HEK293 (cell line): ENCODE measurements around the gene ADAMTS2.

Experiments
- CTCF ChIA-PET: fragments of 350-600 bp; formaldehyde crosslinking; extraction: SDS; loops from one replicate; lab custom pipeline; 2021; ENCODE audit warnings: antibody characterized with exemption; lab: Yijun Ruan, JAX
- POLR2A ChIA-PET: fragments of 300-600 bp; formaldehyde crosslinking; extraction: SDS; loops from one replicate; lab custom pipeline; 2020; ENCODE audit warnings: antibody characterized with exemption, inconsistent platforms; lab: Yijun Ruan, JAX
- H3K27ac ChIP-seq: fragments of 200-500 bp; sonication (Bioruptor generic); 2 replicates; pipeline ENCODE4 v1.5.1; 2014; ENCODE audit warnings: low read depth, low read length, control low read depth, inconsistent platforms; ENCODE audit errors: extremely low read depth
- H3K36me3 ChIP-seq, 2 experiments: fragments of 200-500 bp in 1 of 2; sonication (Bioruptor generic) in 1 of 2; 1 replicate in 1 of 2; 2 replicates in 1 of 2; pipeline ENCODE4 v1.5.1; 2014 to 2017; ENCODE audit warnings: inconsistent platforms in 2 of 2, low read length in 2 of 2; ENCODE audit not compliant: control insufficient read depth in 2 of 2, insufficient read depth in 1 of 2
- H3K4me1 ChIP-seq: fragments of 200-500 bp; sonication (Bioruptor generic); 2 replicates; pipeline ENCODE4 v1.5.1; 2014; ENCODE audit warnings: mild to moderate bottlenecking, low read length, inconsistent platforms; ENCODE audit not compliant: control insufficient read depth, insufficient read depth
- H3K4me3 ChIP-seq: 2 replicates; pipeline ENCODE4 v1.5.1; 2011; ENCODE audit warnings: low read depth, mild to moderate bottlenecking, control low read depth, low read length, moderate library complexity
- H3K9me3 ChIP-seq: fragments of 200-500 bp; sonication (Bioruptor generic); 2 replicates; pipeline ENCODE4 v1.5.1; 2014; ENCODE audit warnings: low read depth, low read length, inconsistent platforms; ENCODE audit not compliant: control insufficient read depth, insufficient read depth
- EGR2 ChIP-seq: fragments of 450-650 bp; formaldehyde crosslinking; IDR thresholded peaks from 2 replicates; pipeline ENCODE4 v1.5.1; 2016; ENCODE audit warnings: low read depth, missing biosample characterization, missing genetic modification characterization
- KLF10 ChIP-seq: fragments of 450-650 bp; IDR thresholded peaks from 2 replicates; pipeline ENCODE4 v1.5.1; 2018; ENCODE audit warnings: missing biosample characterization, mild to moderate bottlenecking, missing genetic modification characterization
- KLF16 ChIP-seq: fragments of 450-650 bp; formaldehyde crosslinking; IDR thresholded peaks from 2 replicates; pipeline ENCODE4 v1.5.1; 2017; ENCODE audit warnings: missing biosample characterization, missing genetic modification characterization
- OSR2 ChIP-seq: fragments of 450-650 bp; formaldehyde crosslinking; IDR thresholded peaks from 2 replicates; pipeline ENCODE4 v1.5.1; 2016; ENCODE audit warnings: missing biosample characterization, missing genetic modification characterization
- RBAK ChIP-seq: fragments of 450-650 bp; formaldehyde crosslinking; IDR thresholded peaks from 2 replicates; pipeline ENCODE4 v1.5.1; 2016; ENCODE audit warnings: missing biosample characterization, missing genetic modification characterization
- SP2 ChIP-seq: fragments of 450-650 bp; formaldehyde crosslinking; IDR thresholded peaks from 2 replicates; pipeline ENCODE4 v1.5.1; 2016; ENCODE audit warnings: missing biosample characterization, missing genetic modification characterization
- TCF7L2 ChIP-seq: IDR thresholded peaks from 2 replicates; pipeline ENCODE4 v1.6.1; 2011; ENCODE audit warnings: low read depth, mild to moderate bottlenecking, inconsistent platforms, low read length, moderate library complexity, borderline replicate concordance
- TRIM28 ChIP-seq: IDR thresholded peaks from 2 replicates; pipeline ENCODE4 v1.6.1; 2011; ENCODE audit warnings: low read length, control low read depth, borderline replicate concordance
- ZBTB17 ChIP-seq: fragments of 450-650 bp; formaldehyde crosslinking; IDR thresholded peaks from 2 replicates; pipeline ENCODE4 v1.5.1; 2016; ENCODE audit warnings: missing biosample characterization, missing genetic modification characterization
- ZFP41 ChIP-seq: fragments of 450-650 bp; formaldehyde crosslinking; IDR thresholded peaks from 2 replicates; pipeline ENCODE4 v1.5.1; 2016; ENCODE audit warnings: missing biosample characterization, missing genetic modification characterization, borderline replicate concordance
- ZNF112 ChIP-seq: fragments of 450-650 bp; formaldehyde crosslinking; IDR thresholded peaks from 2 replicates; pipeline ENCODE4 v1.5.0; 2017; ENCODE audit warnings: missing biosample characterization, missing genetic modification characterization
- ZNF132 ChIP-seq: fragments of 450-650 bp; formaldehyde crosslinking; IDR thresholded peaks from 2 replicates; pipeline ENCODE4 v1.5.1; 2017; ENCODE audit warnings: missing biosample characterization, missing genetic modification characterization, borderline replicate concordance
- ZNF19 ChIP-seq: fragments of 450-650 bp; formaldehyde crosslinking; IDR thresholded peaks from 2 replicates; pipeline ENCODE4; 2016; ENCODE audit warnings: missing biosample characterization, missing genetic modification characterization, low read depth
- ZNF214 ChIP-seq: fragments of 450-650 bp; formaldehyde crosslinking; IDR thresholded peaks from 2 replicates; pipeline ENCODE4 v1.5.1; 2017; ENCODE audit warnings: missing biosample characterization, mild to moderate bottlenecking, missing genetic modification characterization, borderline replicate concordance
- ZNF311 ChIP-seq: fragments of 450-650 bp; formaldehyde crosslinking; IDR thresholded peaks from 2 replicates; pipeline ENCODE4 v1.5.1; 2017; ENCODE audit warnings: missing biosample characterization, missing genetic modification characterization, borderline replicate concordance
- ZNF350 ChIP-seq: fragments of 450-650 bp; formaldehyde crosslinking; IDR thresholded peaks from 2 replicates; pipeline ENCODE4 v1.5.0; 2017; ENCODE audit warnings: missing biosample characterization, mild to moderate bottlenecking, missing genetic modification characterization
- ZNF391 ChIP-seq: fragments of 450-650 bp; formaldehyde crosslinking; IDR thresholded peaks from 2 replicates; pipeline ENCODE4 v1.5.1; 2016; ENCODE audit warnings: low read depth, missing biosample characterization, missing genetic modification characterization, borderline replicate concordance
- ZNF510 ChIP-seq: fragments of 450-650 bp; formaldehyde crosslinking; IDR thresholded peaks from 2 replicates; pipeline ENCODE4 v1.5.1; 2018; ENCODE audit warnings: mild to moderate bottlenecking, missing genetic modification characterization, missing biosample characterization; ENCODE audit not compliant: insufficient replicate concordance
- ZNF514 ChIP-seq: fragments of 450-650 bp; formaldehyde crosslinking; IDR thresholded peaks from 2 replicates; pipeline ENCODE4 v1.5.1; 2016; ENCODE audit warnings: missing biosample characterization, missing genetic modification characterization
- ZNF549 ChIP-seq: fragments of 450-650 bp; IDR thresholded peaks from 2 replicates; pipeline ENCODE4 v1.5.1; 2018; ENCODE audit warnings: missing biosample characterization, missing genetic modification characterization, mild to moderate bottlenecking, inconsistent platforms, moderate library complexity
- ZNF792 ChIP-seq: fragments of 450-650 bp; formaldehyde crosslinking; IDR thresholded peaks from 2 replicates; pipeline ENCODE4 v1.5.1; 2016; ENCODE audit warnings: missing biosample characterization, missing genetic modification characterization
- TF ChIP-seq, protein P1 (sequence below): fragments of 450-650 bp; formaldehyde crosslinking; IDR thresholded peaks from 2 replicates; pipeline ENCODE4 v1.5.1; 2017; ENCODE audit warnings: missing biosample characterization, missing genetic modification characterization
- TF ChIP-seq, protein P2 (sequence below): fragments of 450-650 bp; formaldehyde crosslinking; IDR thresholded peaks from 2 replicates; pipeline ENCODE4 v1.5.1; 2016; ENCODE audit warnings: missing biosample characterization, missing genetic modification characterization
- TF ChIP-seq, protein P3 (sequence below): fragments of 450-650 bp; formaldehyde crosslinking; IDR thresholded peaks from 2 replicates; pipeline ENCODE4; 2016; ENCODE audit warnings: missing biosample characterization, missing genetic modification characterization
- TF ChIP-seq, protein P4 (sequence below): fragments of 450-650 bp; IDR thresholded peaks from 2 replicates; pipeline ENCODE4 v1.5.1; 2018; ENCODE audit warnings: missing biosample characterization, mild to moderate bottlenecking, missing genetic modification characterization
- TF ChIP-seq, protein P5 (sequence below): fragments of 450-650 bp; formaldehyde crosslinking; IDR thresholded peaks from 2 replicates; pipeline ENCODE4 v1.5.1; 2017; ENCODE audit warnings: missing biosample characterization, missing genetic modification characterization

Gene ADAMTS2

DNA sequence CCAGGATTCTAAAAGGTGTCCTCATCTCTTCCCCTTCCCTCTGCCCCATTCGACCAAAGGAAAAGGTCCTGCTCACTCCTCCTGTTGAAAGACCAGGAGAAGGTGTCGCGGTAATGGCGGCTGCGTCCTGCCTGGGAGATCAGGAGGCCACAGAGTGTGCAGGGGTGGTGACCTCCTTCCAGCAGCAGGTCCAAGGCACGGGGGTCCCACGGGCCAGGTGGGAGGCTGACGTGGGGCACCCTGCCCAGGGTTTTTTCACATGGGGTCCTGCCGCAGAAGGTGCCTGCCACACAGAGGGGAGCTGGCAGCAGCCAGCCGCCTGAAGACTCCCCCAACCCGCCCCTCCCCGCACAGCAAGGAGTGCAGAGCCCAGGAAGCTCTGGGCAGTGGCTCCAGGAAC, 22.2 kb upstream of the ADAMTS2 start (continued):
- TF ChIP-seq ZNF549 (tag by site-specific recombination) = no peak
- no peak for TF ChIP-seq ZNF350 (tag by site-specific recombination)
- no peak for TF ChIP-seq KLF10

DNA sequence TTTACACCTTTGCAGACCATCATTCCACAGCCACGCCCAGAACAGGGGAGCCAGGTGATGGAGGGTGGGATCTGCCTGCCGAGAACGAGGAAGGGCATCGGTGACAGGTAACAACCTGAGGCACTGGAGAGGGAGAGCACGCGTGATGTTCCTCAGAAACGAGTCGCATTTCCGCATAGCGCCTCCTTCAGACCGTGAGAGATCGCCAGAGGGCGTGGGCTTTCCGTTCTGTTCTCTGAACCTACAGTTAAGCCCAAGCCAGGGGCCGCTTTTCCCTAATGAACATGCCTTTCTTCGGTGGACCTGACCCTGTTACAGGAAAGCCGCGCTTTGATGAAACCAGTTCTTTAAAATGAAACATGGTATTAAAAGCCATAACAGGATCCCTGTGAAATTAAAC, 17.1 kb upstream of the ADAMTS2 start:
- POLR2A ChIA-PET = no interaction called here
- Histone ChIP-seq H3K4me3 (no peak overlapping the region), H3K4me1 (no peaks in the 10 kb centered on the region), H3K27ac (no peak overlapping the region)
- TF ChIP-seq ZNF112 (tag by site-specific recombination) = no peak
- TF ChIP-seq ZNF792 (tag by site-specific recombination) = no peak
- no peak for TF ChIP-seq SP2 (tag by site-specific recombination)
- TF ChIP-seq ZNF214 (tag by site-specific recombination) = no peak
- TF ChIP-seq OSR2 (tag by site-specific recombination) = no peak
- TF ChIP-seq, protein P1, sequence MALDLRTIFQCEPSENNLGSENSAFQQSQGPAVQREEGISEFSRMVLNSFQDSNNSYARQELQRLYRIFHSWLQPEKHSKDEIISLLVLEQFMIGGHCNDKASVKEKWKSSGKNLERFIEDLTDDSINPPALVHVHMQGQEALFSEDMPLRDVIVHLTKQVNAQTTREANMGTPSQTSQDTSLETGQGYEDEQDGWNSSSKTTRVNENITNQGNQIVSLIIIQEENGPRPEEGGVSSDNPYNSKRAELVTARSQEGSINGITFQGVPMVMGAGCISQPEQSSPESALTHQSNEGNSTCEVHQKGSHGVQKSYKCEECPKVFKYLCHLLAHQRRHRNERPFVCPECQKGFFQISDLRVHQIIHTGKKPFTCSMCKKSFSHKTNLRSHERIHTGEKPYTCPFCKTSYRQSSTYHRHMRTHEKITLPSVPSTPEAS (tag by site-specific recombination) = no peak
- no peak for TF ChIP-seq KLF10
- no peak for TF ChIP-seq ZNF514 (tag by site-specific recombination)
- no peak for TF ChIP-seq ZNF132 (tag by site-specific recombination)
- no peak for TF ChIP-seq ZNF311 (tag by site-specific recombination)
- TF ChIP-seq ZNF510 (tag by site-specific recombination) = no peak
- TF ChIP-seq, protein P2, sequence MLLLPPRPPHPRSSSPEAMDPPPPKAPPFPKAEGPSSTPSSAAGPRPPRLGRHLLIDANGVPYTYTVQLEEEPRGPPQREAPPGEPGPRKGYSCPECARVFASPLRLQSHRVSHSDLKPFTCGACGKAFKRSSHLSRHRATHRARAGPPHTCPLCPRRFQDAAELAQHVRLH = no peak
- TF ChIP-seq RBAK (tag by site-specific recombination) = no peak
- TF ChIP-seq, protein P3, sequence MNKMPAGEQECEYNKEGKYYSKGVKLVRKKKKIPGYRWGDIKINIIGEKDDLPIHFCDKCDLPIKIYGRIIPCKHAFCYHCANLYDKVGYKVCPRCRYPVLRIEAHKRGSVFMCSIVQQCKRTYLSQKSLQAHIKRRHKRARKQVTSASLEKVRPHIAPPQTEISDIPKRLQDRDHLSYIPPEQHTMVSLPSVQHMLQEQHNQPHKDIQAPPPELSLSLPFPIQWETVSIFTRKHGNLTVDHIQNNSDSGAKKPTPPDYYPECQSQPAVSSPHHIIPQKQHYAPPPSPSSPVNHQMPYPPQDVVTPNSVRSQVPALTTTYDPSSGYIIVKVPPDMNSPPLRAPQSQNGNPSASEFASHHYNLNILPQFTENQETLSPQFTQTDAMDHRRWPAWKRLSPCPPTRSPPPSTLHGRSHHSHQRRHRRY (tag by site-specific recombination) = no peak
- no peak for TF ChIP-seq ZNF391 (tag by site-specific recombination)
- TF ChIP-seq TCF7L2 = no peak
- no peak for TF ChIP-seq ZNF19 (tag by site-specific recombination)
- TF ChIP-seq, protein P4, sequence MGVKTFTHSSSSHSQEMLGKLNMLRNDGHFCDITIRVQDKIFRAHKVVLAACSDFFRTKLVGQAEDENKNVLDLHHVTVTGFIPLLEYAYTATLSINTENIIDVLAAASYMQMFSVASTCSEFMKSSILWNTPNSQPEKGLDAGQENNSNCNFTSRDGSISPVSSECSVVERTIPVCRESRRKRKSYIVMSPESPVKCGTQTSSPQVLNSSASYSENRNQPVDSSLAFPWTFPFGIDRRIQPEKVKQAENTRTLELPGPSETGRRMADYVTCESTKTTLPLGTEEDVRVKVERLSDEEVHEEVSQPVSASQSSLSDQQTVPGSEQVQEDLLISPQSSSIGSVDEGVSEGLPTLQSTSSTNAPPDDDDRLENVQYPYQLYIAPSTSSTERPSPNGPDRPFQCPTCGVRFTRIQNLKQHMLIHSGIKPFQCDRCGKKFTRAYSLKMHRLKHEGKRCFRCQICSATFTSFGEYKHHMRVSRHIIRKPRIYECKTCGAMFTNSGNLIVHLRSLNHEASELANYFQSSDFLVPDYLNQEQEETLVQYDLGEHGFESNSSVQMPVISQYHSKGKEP (tag by site-specific recombination) = no peak
- TF ChIP-seq, all 188 proteins: peak for 0
- no peaks in the 10 kb centered on the region for H3K9me3 ChIP-seq
- CTCF ChIA-PET = no interaction called here
- H3K36me3 ChIP-seq = no peaks in the 10 kb centered on the region

DNA sequence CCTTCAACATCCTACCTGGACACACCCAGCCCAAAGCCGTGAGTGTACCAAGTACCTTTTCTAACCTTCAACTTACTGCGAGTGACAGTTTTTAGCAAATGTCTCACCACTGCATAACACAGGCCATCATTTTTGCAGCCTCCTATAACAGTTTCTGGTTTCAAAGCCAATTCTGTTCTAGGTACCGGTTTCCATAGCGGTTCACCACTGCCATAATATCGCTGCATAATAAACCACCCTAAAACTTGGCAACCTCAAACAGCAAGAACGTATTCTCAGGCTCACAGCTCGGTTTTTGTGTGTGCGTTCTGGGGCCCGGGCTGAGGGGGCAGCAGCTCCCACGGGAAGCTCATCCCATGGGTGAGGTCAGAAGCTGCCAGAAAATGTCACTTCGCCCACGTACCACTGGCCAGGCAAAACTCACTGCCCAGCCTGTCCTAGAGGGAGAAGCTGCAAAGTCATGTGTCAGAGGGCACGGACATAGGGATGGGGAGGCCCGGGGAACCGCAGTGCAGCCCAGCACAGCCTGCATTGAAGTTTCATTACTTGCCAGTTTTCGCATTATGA, 15.9 kb upstream of the ADAMTS2 start:
- POLR2A ChIA-PET = no interaction called here
- CTCF ChIA-PET = interaction anchor here (0.6 kb wide), 1 partner anchor 150 kb away, joined by 3 read pairs; no protein-coding TSS in a partner anchor
- no peak for TF ChIP-seq TRIM28
- peak; percentile 34; the same call in 1 of the 2 replicates for TF ChIP-seq EGR2 (tag by site-specific recombination)
- TF ChIP-seq KLF16 (tag by site-specific recombination) = no peak
- no peak for TF ChIP-seq OSR2 (tag by site-specific recombination)
- no peak for TF ChIP-seq ZFP41
- TF ChIP-seq ZBTB17 = no peak
- TF ChIP-seq, protein P5, sequence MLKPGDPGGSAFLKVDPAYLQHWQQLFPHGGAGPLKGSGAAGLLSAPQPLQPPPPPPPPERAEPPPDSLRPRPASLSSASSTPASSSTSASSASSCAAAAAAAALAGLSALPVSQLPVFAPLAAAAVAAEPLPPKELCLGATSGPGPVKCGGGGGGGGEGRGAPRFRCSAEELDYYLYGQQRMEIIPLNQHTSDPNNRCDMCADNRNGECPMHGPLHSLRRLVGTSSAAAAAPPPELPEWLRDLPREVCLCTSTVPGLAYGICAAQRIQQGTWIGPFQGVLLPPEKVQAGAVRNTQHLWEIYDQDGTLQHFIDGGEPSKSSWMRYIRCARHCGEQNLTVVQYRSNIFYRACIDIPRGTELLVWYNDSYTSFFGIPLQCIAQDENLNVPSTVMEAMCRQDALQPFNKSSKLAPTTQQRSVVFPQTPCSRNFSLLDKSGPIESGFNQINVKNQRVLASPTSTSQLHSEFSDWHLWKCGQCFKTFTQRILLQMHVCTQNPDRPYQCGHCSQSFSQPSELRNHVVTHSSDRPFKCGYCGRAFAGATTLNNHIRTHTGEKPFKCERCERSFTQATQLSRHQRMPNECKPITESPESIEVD (tag by site-specific recombination) = no peak

More for the DNA sequence above, 15.9 kb upstream of the ADAMTS2 start:
- Histone ChIP-seq H3K4me3 (no peak overlapping the region), H3K27ac (no peak overlapping the region), H3K4me1 (no peaks in the 10 kb centered on the region), H3K36me3 (no peaks in the 10 kb centered on the region), H3K9me3 (no peaks in the 10 kb centered on the region)
